IMR-90 (cell line): ENCODE measurements around the gene DPYD. TPM values are rescaled to one million over a fixed set of nuclear protein-coding genes. Genes with fewer than 3 reads are reported as not detected.

ENCODE experiments used
- ATAC-seq: fragments of 200-7000 bp; cut with Tn5 transposase; 2 replicates; pipeline ENCODE4 v1.9.1; 2020; ENCODE audit warnings: low read depth, mild to moderate bottlenecking, moderate library complexity
- BruUV-seq: library from RNA; stranded (reverse); fragments of 400-500 nt; replicated peaks from 2 replicates; lab custom pipeline; 2021; lab: Mats Ljungman, UMichigan
- CTCF ChIA-PET: fragments of 300-600 bp; formaldehyde crosslinking; extraction: SDS; loops from one replicate; lab custom pipeline; 2021; ENCODE audit warnings: antibody characterized with exemption; lab: Yijun Ruan, JAX
- POLR2A ChIA-PET: fragments of 300-600 bp; sonication (Branson Sonifier 250); formaldehyde crosslinking; loops from one replicate; lab custom pipeline; 2022; ENCODE audit warnings: antibody characterized with exemption; ENCODE audit not compliant: unreplicated experiment; lab: Charles Lee
- DNase-seq: peaks from one replicate; pipeline ENCODE4 v3.0.0; 2013
- H2AFZ ChIP-seq: replicated peaks from 2 replicates; pipeline ENCODE3; 2013; ENCODE audit warnings: low read length, mild to moderate bottlenecking; ENCODE audit not compliant: poor library complexity
- H2AK5ac ChIP-seq: 2 replicates; pipeline ENCODE4 v1.6.1; 2013; ENCODE audit warnings: low read depth, low read length, inconsistent platforms
- H2AK9ac ChIP-seq: replicated peaks from 2 replicates; pipeline ENCODE3; 2013; ENCODE audit warnings: mild to moderate bottlenecking, low read depth, low read length, moderate library complexity; ENCODE audit not compliant: poor library complexity
- H2BK120ac ChIP-seq: 2 replicates; pipeline ENCODE4 v1.6.1; 2013; ENCODE audit warnings: low read depth, low read length, inconsistent platforms
- H2BK15ac ChIP-seq: 3 replicates; pipeline ENCODE4 v1.6.1; 2013; ENCODE audit warnings: low read depth, low read length, inconsistent platforms
- H2BK20ac ChIP-seq: 2 replicates; pipeline ENCODE4 v1.6.1; 2013; ENCODE audit warnings: low read depth, mild to moderate bottlenecking, inconsistent platforms, low read length, moderate library complexity
- H2BK5ac ChIP-seq: 2 replicates; pipeline ENCODE4 v1.6.1; 2013; ENCODE audit warnings: mild to moderate bottlenecking, low read depth, low read length, inconsistent platforms; ENCODE audit not compliant: poor library complexity, severe bottlenecking
- H3K14ac ChIP-seq: replicated peaks from 2 replicates; pipeline ENCODE4 v1.6.1; 2013; ENCODE audit warnings: low read depth, low read length, inconsistent platforms
- H3K18ac ChIP-seq: 2 replicates; pipeline ENCODE4 v1.6.1; 2013; ENCODE audit warnings: low read depth, low read length, control low read depth
- H3K23ac ChIP-seq: 2 replicates; pipeline ENCODE4 v1.6.1; 2013; ENCODE audit warnings: low read depth, low read length, inconsistent platforms
- H3K27ac ChIP-seq: 2 replicates; pipeline ENCODE4 v1.5.1; 2013; ENCODE audit warnings: mild to moderate bottlenecking, control low read depth, low read length; ENCODE audit not compliant: insufficient read depth
- H3K27me3 ChIP-seq: 2 replicates; pipeline ENCODE4 v1.6.1; 2013; ENCODE audit warnings: low read length; ENCODE audit not compliant: control insufficient read depth, insufficient read depth
- H3K36me3 ChIP-seq: 2 replicates; pipeline ENCODE4 v1.6.1; 2013; ENCODE audit warnings: low read length, mixed read lengths; ENCODE audit not compliant: control insufficient read depth, insufficient read depth
- H3K4ac ChIP-seq: 2 replicates; pipeline ENCODE4 v1.6.1; 2013; ENCODE audit warnings: low read depth, low read length, inconsistent platforms
- H3K4me1 ChIP-seq: 2 replicates; pipeline ENCODE4 v1.6.1; 2013; ENCODE audit warnings: low read length, mixed read lengths; ENCODE audit not compliant: control insufficient read depth, insufficient read depth
- H3K4me2 ChIP-seq: 2 replicates; pipeline ENCODE4 v1.6.1; 2013; ENCODE audit warnings: low read depth, mild to moderate bottlenecking, control low read depth, low read length, moderate library complexity
- H3K4me3 ChIP-seq: 2 replicates; pipeline ENCODE4 v1.5.1; 2013; ENCODE audit warnings: low read depth, mild to moderate bottlenecking, control low read depth, low read length, moderate library complexity; ENCODE audit not compliant: insufficient read depth
- H3K56ac ChIP-seq: 2 replicates; pipeline ENCODE4 v1.6.1; 2013; ENCODE audit warnings: low read length, inconsistent platforms; ENCODE audit not compliant: insufficient read depth; ENCODE audit errors: extremely low read depth
- H3K79me1 ChIP-seq, 2 experiments: 2 replicates each; pipeline ENCODE4 v1.6.1; 2013; ENCODE audit warnings: low read length in 2 of 2, inconsistent platforms in 1 of 2, low read depth in 1 of 2
- H3K9ac ChIP-seq: 2 replicates; pipeline ENCODE4 v1.6.1; 2013; ENCODE audit warnings: low read depth, low read length, control low read depth
- H3K9me1 ChIP-seq: 2 replicates; pipeline ENCODE4 v1.6.1; 2013; ENCODE audit warnings: low read length, inconsistent platforms; ENCODE audit not compliant: insufficient read depth
- H3K9me3 ChIP-seq: 2 replicates; pipeline ENCODE4 v1.6.1; 2013; ENCODE audit warnings: low read length; ENCODE audit not compliant: control insufficient read depth, insufficient read depth
- H4K20me1 ChIP-seq: 2 replicates; pipeline ENCODE4 v1.6.1; 2013; ENCODE audit warnings: low read length, inconsistent platforms; ENCODE audit not compliant: insufficient read depth
- H4K5ac ChIP-seq: 2 replicates; pipeline ENCODE4 v1.6.1; 2013; ENCODE audit warnings: mild to moderate bottlenecking, low read depth, low read length, control low read depth
- H4K8ac ChIP-seq, 2 experiments: 2 replicates each; pipeline ENCODE4 v1.6.1; 2013; ENCODE audit warnings: low read depth in 2 of 2, low read length in 2 of 2, control low read depth in 1 of 2, inconsistent platforms in 1 of 2
- H4K91ac ChIP-seq: 2 replicates; pipeline ENCODE4 v1.6.1; 2013; ENCODE audit warnings: low read depth, low read length, inconsistent platforms; ENCODE audit not compliant: insufficient read depth
- BHLHE40 ChIP-seq: fragments of 150-350 bp; IDR thresholded peaks from 2 replicates; pipeline ENCODE4 v1.6.1; 2016; ENCODE audit warnings: mild to moderate bottlenecking, low read depth, low read length
- CEBPB ChIP-seq: IDR thresholded peaks from 2 replicates; pipeline ENCODE4 v1.6.1; 2012; ENCODE audit warnings: low read depth, low read length, improper control_type of control experiment
- CHD1 ChIP-seq: IDR thresholded peaks from 2 replicates; pipeline ENCODE4 v1.6.1; 2012; ENCODE audit warnings: low read depth, low read length, improper control_type of control experiment
- CTCF ChIP-seq: conservative IDR thresholded peaks from 2 replicates; pipeline ENCODE4 v1.5.1; 2012; ENCODE audit warnings: mild to moderate bottlenecking, low read depth, low read length, improper control_type of control experiment
- ELK1 ChIP-seq: fragments of 150-350 bp; IDR thresholded peaks from 2 replicates; pipeline ENCODE4 v1.6.1; 2016; ENCODE audit warnings: low read depth, mild to moderate bottlenecking, low read length, moderate library complexity, borderline replicate concordance
- FOS ChIP-seq: fragments of 150-350 bp; IDR thresholded peaks from 2 replicates; pipeline ENCODE4 v1.6.1; 2016; ENCODE audit warnings: low read depth, low read length
- MAFK ChIP-seq: IDR thresholded peaks from 2 replicates; pipeline ENCODE4 v1.6.1; 2012; ENCODE audit warnings: low read depth, low read length, improper control_type of control experiment
- MAZ ChIP-seq: IDR thresholded peaks from 2 replicates; pipeline ENCODE4 v1.6.1; 2012; ENCODE audit warnings: low read depth, mild to moderate bottlenecking, low read length, improper control_type of control experiment, moderate library complexity, borderline replicate concordance
- MXI1 ChIP-seq: IDR thresholded peaks from 2 replicates; pipeline ENCODE4 v1.6.1; 2012; ENCODE audit warnings: low read depth, mild to moderate bottlenecking, low read length, moderate library complexity, borderline replicate concordance
- NFE2L2 ChIP-seq: fragments of 150-350 bp; IDR thresholded peaks from 2 replicates; pipeline ENCODE4 v1.6.1; 2016; ENCODE audit warnings: low read depth, mild to moderate bottlenecking, low read length
- POLR2A ChIP-seq: IDR thresholded peaks from 2 replicates; pipeline ENCODE4 v1.6.1; 2012; ENCODE audit warnings: mild to moderate bottlenecking, low read depth, low read length
- RAD21 ChIP-seq: IDR thresholded peaks from 2 replicates; pipeline ENCODE4 v1.6.1; 2012; ENCODE audit warnings: low read length, improper control_type of control experiment
- RCOR1 ChIP-seq: IDR thresholded peaks from 2 replicates; pipeline ENCODE4 v1.6.1; 2012; ENCODE audit warnings: mild to moderate bottlenecking, low read length, improper control_type of control experiment; ENCODE audit not compliant: insufficient replicate concordance
- RFX5 ChIP-seq: IDR thresholded peaks from 2 replicates; pipeline ENCODE4 v1.8.0; 2012; ENCODE audit warnings: low read depth, mild to moderate bottlenecking, low read length, moderate library complexity
- SMC3 ChIP-seq: fragments of 150-350 bp; IDR thresholded peaks from 2 replicates; pipeline ENCODE4 v1.6.1; 2016; ENCODE audit warnings: low read depth, mild to moderate bottlenecking, antibody characterized with exemption, low read length, moderate library complexity
- USF2 ChIP-seq: fragments of 150-350 bp; IDR thresholded peaks from 2 replicates; pipeline ENCODE4 v1.6.1; 2017; ENCODE audit warnings: mild to moderate bottlenecking, antibody characterized with exemption, low read length, low read depth
- WGBS, 2 experiments: methylation state at CpG; one replicate each; pipeline versions ENCODE4 v1.1.5 to v1.1.7; 2013; ENCODE audit warnings: missing lambda C conversion rate in 2 of 2; ENCODE audit not compliant: insufficient read length in 1 of 2; ENCODE audit errors: extremely low coverage in 2 of 2; 5-methylcytosine and 5-hydroxymethylcytosine counted together
- dilution Hi-C: fragments of 300-500 bp; cut with HindIII; formaldehyde crosslinking; loops from one replicate; pipeline ENCODE4 v1.14.3; 2018; ENCODE audit warnings: low sequenced_read_pairs; ENCODE audit not compliant: unreplicated experiment
- in situ Hi-C: fragments of 300-500 bp; cut with MboI; formaldehyde crosslinking; loops from 3 replicates; pipeline ENCODE4 v1.14.3; 2019; ENCODE audit warnings: low sequenced_read_pairs, inconsistent platforms, mixed read lengths
- intact Hi-C: fragments of 100-400 bp; cut with micrococcal nuclease; formaldehyde crosslinking; loops from 2 replicates; pipeline ENCODE4 v1.10.0; 2022
- polyA plus RNA-seq, 3 experiments: library from polyadenylated mRNA; depleted of rRNA; stranded (reverse); fragments of >200 nt; gene quantifications; 2 replicates each; pipeline ENCODE4 v1.2.3, GENCODE V29; 2012; ENCODE audit warnings: low replicate concordance in 1 of 3
- total RNA-seq: library from RNA; depleted of rRNA; stranded (reverse); fragments of >200 nt; gene quantifications from 2 replicates; pipeline ENCODE4 v1.2.3, GENCODE V29; 2012

The DPYD gene
- total and polyA plus RNA-seq, 2 of the 4 experiments (the other 2 are of a cell fraction) = 9.3 to 47.3 TPM

GRCh38 chr1:97593192-97593591 is 327.6 kb downstream of the DPYD start:
- dilution Hi-C loops = no loop called here

More at GRCh38 chr1:97593192-97593591, 327.6 kb downstream of the DPYD start:
- Histone ChIP-seq H2AK5ac (no peak overlapping the region), H2AFZ (no peak overlapping the region), H2BK120ac (no peak overlapping the region), H3K14ac (no peak overlapping the region), H2BK5ac (no peak overlapping the region), H3K79me1 (no peaks in the 10 kb centered on the region), H3K9me3 (no peaks in the 10 kb centered on the region), H2BK20ac (no peak overlapping the region), H4K8ac (no peak overlapping the region), H3K9me1 (no peaks in the 10 kb centered on the region), H3K4me1 (no peaks in the 10 kb centered on the region), H2BK15ac (no peak overlapping the region), H3K4me3 (no peak overlapping the region), H4K5ac (no peak overlapping the region), H3K18ac (no peak overlapping the region), H3K56ac (no peak overlapping the region), H3K4me2 (no peak overlapping the region), H4K91ac (no peak overlapping the region), H2AK9ac (no peak overlapping the region), H3K27me3 (no peaks in the 10 kb centered on the region), H3K27ac (no peak overlapping the region), H3K36me3 (no peaks in the 10 kb centered on the region; the same call in 1 of the 2 replicates), H3K4ac (no peak overlapping the region), H3K23ac (no peak overlapping the region), H4K20me1 (no peaks in the 10 kb centered on the region), H3K9ac (no peak overlapping the region)
- in situ Hi-C loops (no loop called here), intact Hi-C loops (no loop called here)
- no TSS peak for BruUV-seq
- no peak for DNase-seq
- WGBS, 2 experiments = no CpG with 5 or more reads among the region's 8 CpGs
- ATAC-seq = no peak
- TF ChIP-seq RAD21 (no peak), ELK1 (no peak), USF2 (no peak), NFE2L2 (no peak), CEBPB (no peak), SMC3 (no peak), POLR2A (no peak), MAFK (no peak), CHD1 (no peak), RFX5 (no peak), MXI1 (no peak), CTCF (no peak), FOS (no peak), BHLHE40 (no peak), MAZ (no peak), RCOR1 (no peak)
- CTCF ChIA-PET = no interaction called here
- POLR2A ChIA-PET = no interaction called here
